ENCODE measurements around the gene CAPZA2. TPM values are rescaled to one million over a fixed set of nuclear protein-coding genes. Genes with fewer than 3 reads are reported as not detected.

The CAPZA2 gene
- total and polyA plus RNA-seq, 2 donors from 2014 or later: 130 to 295 TPM

- Histone ChIP-seq H3K4me3 (ENCODE audit: low read length in 3 of 3) (no peak overlapping the region), H3K36me3 (ENCODE audit: control insufficient read depth in 2 of 3, insufficient read depth in 3 of 3, low read length in 3 of 3) (peaks cover 0 to 4% (median 1%) of the 10 kb centered on the region in 3 donors), H3K27ac (ENCODE audit: low read depth in 2 of 2, low read length in 2 of 2) (no peak overlapping the region), H3K4me1 (ENCODE audit: control insufficient read depth in 2 of 3, insufficient read depth in 2 of 3, low read depth in 1 of 3, low read length in 3 of 3) (no peaks in the 10 kb centered on the region), H3K27me3 (ENCODE audit: control insufficient read depth, insufficient read depth, low read length) (no peaks in the 10 kb centered on the region), H3K9ac (ENCODE audit: low read length in 3 of 3) (no peak overlapping the region), H3K9me3 (ENCODE audit: control insufficient read depth in 2 of 3, insufficient read depth in 1 of 3, low read length in 3 of 3) (no peaks in the 10 kb centered on the region)
- intact Hi-C loops (cut with DNase I): no loop called here
- TF ChIP-seq CTCF (IDR thresholded peaks at IDR 0.05; ENCODE audit: borderline replicate concordance, extremely low read depth, insufficient read depth): no peak
- DNase-seq: no peak
- FAIRE-seq: no peak
Observed at GRCh38 chr7:116922545-116922944, 60.2 kb downstream of the CAPZA2 start.

GRCh38 chr7:116924741-116925140 lies 62.4 kb downstream of the CAPZA2 start:
- intact Hi-C loops (cut with DNase I): no loop called here
- no peaks in the 10 kb centered on the region for H3K36me3 ChIP-seq (ENCODE audit: control insufficient read depth in 2 of 3, insufficient read depth in 3 of 3, low read length in 3 of 3)
- DNase-seq: no peak
- H3K27ac ChIP-seq (ENCODE audit: low read depth in 2 of 2, low read length in 2 of 2): no peak overlapping the region
- no peak overlapping the region for H3K4me3 ChIP-seq (ENCODE audit: low read length in 3 of 3)
- no peaks in the 10 kb centered on the region for H3K9me3 ChIP-seq (ENCODE audit: control insufficient read depth in 2 of 3, insufficient read depth in 1 of 3, low read length in 3 of 3)
- no peak overlapping the region for H3K9ac ChIP-seq (ENCODE audit: low read length in 3 of 3)
- H3K4me1 ChIP-seq (ENCODE audit: control insufficient read depth in 2 of 3, insufficient read depth in 2 of 3, low read depth in 1 of 3, low read length in 3 of 3): no peaks in the 10 kb centered on the region
- no peaks in the 10 kb centered on the region for H3K27me3 ChIP-seq (ENCODE audit: control insufficient read depth, insufficient read depth, low read length)
- FAIRE-seq: no peak
- no peak for TF ChIP-seq CTCF (IDR thresholded peaks at IDR 0.05; ENCODE audit: borderline replicate concordance, extremely low read depth, insufficient read depth)

- Histone ChIP-seq H3K4me1 (ENCODE audit: control insufficient read depth in 2 of 3, insufficient read depth in 2 of 3, low read depth in 1 of 3, low read length in 3 of 3) (peaks cover 0 to 4% (median 0%) of the 10 kb centered on the region in 3 donors), H3K36me3 (ENCODE audit: control insufficient read depth in 2 of 3, insufficient read depth in 3 of 3, low read length in 3 of 3) (no peaks in the 10 kb centered on the region), H3K9me3 (ENCODE audit: control insufficient read depth in 2 of 3, insufficient read depth in 1 of 3, low read length in 3 of 3) (no peaks in the 10 kb centered on the region), H3K27me3 (ENCODE audit: control insufficient read depth, insufficient read depth, low read length) (no peaks in the 10 kb centered on the region), H3K9ac (ENCODE audit: low read length in 3 of 3) (no peak overlapping the region), H3K27ac (ENCODE audit: low read depth in 2 of 2, low read length in 2 of 2) (no peak overlapping the region), H3K4me3 (ENCODE audit: low read length in 3 of 3) (no peak overlapping the region)
- DNase-seq: no peak
- no peak for FAIRE-seq
- intact Hi-C loops (cut with DNase I): no loop called here
- TF ChIP-seq CTCF (IDR thresholded peaks at IDR 0.05; ENCODE audit: borderline replicate concordance, extremely low read depth, insufficient read depth): no peak
Observed at GRCh38 chr7:116929021-116929420, 66.6 kb downstream of the CAPZA2 start.

All from kidney (tissue), 14 donors.